Measurements from ENCODE around the gene PRKAG2.

Gene PRKAG2

GRCh38 chr7:151711906-151712809 is 164.8 kb downstream of the PRKAG2 start:
- H3K27ac ChIP-seq = no peak overlapping the region
- no peak overlapping the region for H3K4me3 ChIP-seq

GRCh38 chr7:151711435-151711872 is 165.5 kb downstream of the PRKAG2 start:
- Histone ChIP-seq H3K27ac (no peak overlapping the region), H3K4me3 (no peak overlapping the region)

- no peak overlapping the region for H3K4me3 ChIP-seq
- no peak overlapping the region for H3K27ac ChIP-seq
Measured at GRCh38 chr7:151710646-151711434, 166.1 kb downstream of the PRKAG2 start.

DNA sequence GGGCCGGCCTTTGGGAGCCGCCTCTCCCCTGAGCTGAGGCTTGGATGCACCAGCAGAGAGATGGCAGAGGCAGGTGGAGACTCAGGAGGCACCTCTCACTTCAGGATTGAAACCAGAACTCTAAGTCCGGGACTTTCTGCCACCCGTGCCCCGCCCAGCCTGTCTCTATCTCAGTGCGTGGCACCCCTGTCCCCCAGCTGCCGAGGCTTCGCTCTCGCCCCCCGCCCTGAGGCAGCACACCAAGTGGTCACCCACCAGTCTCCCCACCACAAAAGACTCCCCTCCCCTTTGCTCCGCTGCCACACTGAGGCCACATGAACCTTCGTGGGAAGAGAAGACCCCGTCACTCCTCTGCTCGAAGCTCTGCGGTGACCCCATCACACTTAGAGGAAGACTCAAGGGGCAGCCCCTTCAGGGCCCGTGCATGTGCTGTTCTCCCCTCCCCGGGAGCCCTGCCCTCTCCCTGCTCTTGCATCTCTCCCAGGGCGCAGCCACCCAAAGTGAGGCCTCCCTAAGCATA is 166.7 kb downstream of the PRKAG2 start:
- H3K27ac ChIP-seq = no peak overlapping the region
- no peak overlapping the region for H3K4me3 ChIP-seq

GRCh38 chr7:151709141-151710038 is 167.5 kb downstream of the PRKAG2 start:
- Histone ChIP-seq H3K27ac (no peak overlapping the region), H3K4me3 (no peak overlapping the region)

DNA sequence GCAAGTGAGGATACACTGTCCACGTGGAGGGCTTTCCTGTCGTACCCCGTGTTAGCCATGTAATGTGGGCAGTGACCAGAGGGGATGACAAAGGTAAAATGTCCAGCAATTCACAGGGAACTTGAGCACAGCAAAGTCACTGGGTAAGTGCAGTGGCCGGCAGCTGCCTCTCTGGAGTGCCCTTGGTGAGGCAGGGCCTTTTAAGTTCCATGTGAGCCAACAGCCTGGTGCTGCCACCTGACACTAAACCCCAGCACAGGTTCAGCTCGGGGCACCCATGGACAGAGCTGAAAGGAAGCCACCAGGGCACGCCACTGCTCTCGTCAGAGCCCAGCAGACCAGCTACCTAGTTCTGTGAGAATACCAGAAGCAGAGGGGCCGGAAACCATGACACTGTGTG is 168.3 kb downstream of the PRKAG2 start:
- H3K4me3 ChIP-seq = no peak overlapping the region
- H3K27ac ChIP-seq = no peak overlapping the region

- H3K27ac ChIP-seq = no peak overlapping the region
Measured at GRCh38 chr7:151707757-151708156, 169.2 kb downstream of the PRKAG2 start.

GRCh38 chr7:151707105-151707469 is 169.8 kb downstream of the PRKAG2 start:
- Histone ChIP-seq H3K27ac (no peak overlapping the region), H3K4me3 (no peak overlapping the region)

More at GRCh38 chr7:151707757-151708156, 169.2 kb downstream of the PRKAG2 start:
- H3K4me3 ChIP-seq = no peak overlapping the region

DNA sequence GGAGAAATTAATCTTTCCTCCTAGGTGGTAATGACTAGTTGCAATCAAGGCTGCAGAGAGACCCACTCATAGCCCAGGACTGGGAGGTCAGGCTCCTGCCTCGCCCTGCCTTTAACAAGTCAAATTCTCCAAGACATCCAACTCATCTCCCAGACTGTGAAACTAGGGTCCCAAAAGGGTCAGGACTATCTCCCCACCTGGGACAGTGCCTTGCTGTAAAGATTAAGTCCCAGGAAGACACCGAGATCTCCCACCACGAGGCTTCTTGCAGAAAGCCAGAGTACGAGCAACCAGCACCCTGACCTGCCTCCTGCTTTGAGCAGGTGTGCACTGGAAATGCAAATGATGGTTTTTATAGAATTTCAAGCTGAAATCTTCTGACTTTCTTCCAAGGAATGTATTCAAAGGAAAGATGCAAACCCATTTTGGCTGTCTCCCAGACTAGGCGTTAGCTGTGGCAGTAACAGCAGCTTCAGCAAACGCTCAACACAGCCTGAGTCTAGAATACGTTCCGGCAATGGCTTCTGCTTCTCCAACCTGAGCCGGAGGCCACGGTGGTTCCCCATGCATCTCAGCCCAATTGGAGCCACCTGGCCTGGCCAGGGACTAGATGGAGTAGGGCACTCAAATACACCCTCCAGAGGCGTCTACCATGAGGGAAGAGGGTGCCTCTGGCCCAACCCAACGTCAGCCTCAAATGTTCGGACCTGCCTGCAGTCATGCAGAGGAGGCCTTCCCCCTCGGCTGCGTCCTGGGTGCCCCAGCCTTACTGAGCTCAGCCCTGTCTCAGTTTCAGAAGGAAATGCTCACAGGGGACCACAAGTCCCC is 170.4 kb downstream of the PRKAG2 start:
- Histone ChIP-seq H3K27ac (no peak overlapping the region), H3K4me3 (no peak overlapping the region)

DNA sequence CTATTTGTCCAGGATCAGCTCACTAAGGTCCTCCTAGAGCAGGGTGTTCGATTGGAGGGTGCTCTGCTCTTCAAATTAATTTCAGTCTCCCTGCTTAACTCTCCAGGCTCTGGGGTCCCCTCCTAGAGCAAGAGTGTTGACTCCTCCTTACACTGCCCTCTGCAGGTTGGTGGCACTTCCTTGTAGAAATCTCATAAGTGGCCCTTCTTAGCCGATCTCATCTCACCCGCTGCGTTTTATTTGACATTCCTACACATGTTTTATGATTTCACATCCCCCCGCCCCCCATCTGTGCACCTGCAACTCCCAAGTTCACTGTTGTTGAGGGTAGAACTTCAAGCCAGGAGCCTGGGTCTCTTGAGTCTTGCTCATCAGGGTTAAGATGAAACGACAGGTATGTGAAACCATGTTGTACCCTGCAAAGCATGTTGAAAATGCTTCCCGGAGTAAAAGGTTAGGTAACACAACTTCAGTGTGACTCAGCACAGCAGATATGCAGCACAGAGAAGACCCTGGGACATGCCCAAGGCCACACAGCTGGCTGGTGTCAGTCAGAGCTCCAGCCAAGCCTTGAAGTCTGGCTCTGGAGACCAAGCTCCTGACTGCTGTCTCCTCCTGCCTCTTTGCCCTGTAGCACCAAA is 171.2 kb downstream of the PRKAG2 start:
- H3K27ac ChIP-seq = peak overlapping the region in 1 of 21 experiments; percentile 14
- no peak overlapping the region for H3K4me3 ChIP-seq

DNA sequence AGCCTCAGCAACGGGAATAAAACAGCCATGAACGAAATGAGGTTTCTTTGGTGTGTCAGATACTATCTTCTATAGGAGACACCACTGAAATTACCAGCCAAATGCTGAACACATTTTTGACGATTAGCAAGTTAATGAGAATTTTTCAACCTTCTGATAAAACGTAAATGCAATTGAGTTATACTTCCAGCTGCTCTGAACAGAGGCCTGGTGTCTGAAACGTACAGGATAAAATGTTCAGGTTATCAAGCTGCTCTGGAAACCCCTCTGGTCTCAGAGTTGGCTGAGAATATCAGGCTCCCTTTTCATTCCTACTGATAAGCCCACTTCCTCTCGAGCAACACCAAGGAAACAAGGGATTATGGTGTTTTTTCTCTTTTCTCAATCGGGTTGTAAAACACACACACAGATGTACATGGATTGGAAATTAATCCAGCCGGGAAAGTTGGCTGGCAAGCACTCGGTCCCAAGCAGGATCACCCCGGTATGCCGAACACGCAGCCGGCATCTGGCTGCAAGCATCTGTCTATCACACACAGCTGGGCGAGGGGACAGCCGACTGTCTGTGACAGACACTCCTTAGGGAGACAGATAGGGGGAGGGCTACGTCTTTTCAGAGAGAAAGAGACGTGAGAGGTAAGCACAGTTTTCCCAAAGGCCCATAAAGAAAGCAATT is 171.8 kb downstream of the PRKAG2 start:
- H3K27ac ChIP-seq = peak overlapping the region in 1 of 21 experiments; percentile 14
- no peak overlapping the region for H3K4me3 ChIP-seq

DNA sequence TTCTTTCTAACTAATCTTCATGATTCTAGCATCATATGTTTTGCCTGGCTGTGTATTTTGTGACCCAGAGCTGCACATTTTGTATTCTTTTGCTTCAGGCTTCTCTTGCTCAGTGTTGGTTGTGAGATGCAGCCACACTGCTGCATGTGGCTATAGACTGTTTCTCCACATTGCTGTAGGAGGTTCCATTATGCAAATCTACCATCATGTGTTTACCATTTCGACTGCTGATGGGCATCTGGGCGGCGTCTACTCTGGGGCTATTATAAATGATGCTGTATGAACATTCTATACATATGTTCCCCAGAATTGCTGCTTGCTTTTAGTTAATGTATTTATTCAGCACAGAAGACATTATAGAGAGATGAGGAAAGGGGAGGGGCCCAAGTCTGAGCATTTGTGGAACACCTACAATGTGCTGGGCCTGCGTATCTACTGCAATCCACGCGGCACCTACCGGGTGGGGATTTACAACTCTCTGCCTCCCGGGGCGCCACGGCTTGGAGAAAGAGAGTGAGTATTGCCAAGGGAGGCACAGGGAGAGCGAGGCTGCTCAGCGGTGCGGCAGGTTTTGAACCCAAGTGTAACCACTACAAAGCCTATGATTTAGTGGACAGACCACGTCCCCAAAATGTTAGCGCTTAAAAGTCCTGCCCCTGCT is 172.5 kb downstream of the PRKAG2 start:
- no peak overlapping the region for H3K27ac ChIP-seq
- no peak overlapping the region for H3K4me3 ChIP-seq

DNA sequence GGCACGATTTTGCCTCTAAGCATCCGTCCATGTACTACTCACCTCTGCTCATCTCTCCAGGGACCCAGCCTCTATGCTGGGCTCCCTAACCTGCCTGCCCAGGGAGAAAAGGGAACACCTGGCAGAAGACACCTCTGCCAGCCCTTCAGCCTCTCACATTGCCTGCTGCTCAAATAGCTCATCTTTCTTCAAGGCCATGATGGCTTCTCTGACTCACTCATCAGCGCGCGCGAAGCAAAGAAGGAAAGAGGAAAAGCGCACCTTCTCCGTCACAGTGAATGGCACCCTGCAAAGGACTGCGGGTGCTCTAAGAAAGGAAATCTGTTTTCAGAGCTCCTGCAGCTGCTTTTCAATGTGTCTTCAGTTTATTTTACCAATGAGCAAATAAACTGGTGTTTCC is 174.0 kb downstream of the PRKAG2 start:
- H3K4me3 ChIP-seq = no peak overlapping the region
- no peak overlapping the region for H3K27ac ChIP-seq

GRCh38 chr7:151700586-151701165 is 176.2 kb downstream of the PRKAG2 start:
- Histone ChIP-seq H3K4me3 (no peak overlapping the region), H3K27ac (no peak overlapping the region)

DNA sequence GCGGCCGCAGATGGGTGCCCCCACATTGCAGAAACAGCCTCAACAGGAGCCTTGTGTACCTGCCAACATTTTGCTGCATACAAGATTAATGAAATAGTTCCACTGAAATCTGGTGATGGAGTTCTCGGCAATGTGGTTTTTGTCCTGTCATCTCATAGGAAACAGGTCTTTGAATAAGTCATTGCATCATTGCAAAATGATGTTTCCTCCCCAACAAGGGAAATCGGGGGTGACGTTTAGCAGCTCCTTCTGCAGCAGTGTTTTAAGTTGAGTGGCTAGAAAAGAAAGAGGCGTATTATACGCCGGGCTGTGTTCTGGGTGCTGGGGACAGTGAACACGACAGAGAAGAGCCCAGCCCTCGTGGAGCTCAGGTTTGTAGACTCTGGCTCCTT is 177.0 kb downstream of the PRKAG2 start:
- Histone ChIP-seq H3K27ac (no peak overlapping the region), H3K4me3 (no peak overlapping the region)

GRCh38 chr7:151699147-151699927 is 177.6 kb downstream of the PRKAG2 start:
- Histone ChIP-seq H3K27ac (no peak overlapping the region), H3K4me3 (no peak overlapping the region)

Data from skin epidermis (tissue), 12 donors.